Adrenal gland (tissue), 12 donors: ENCODE measurements around the gene HOXA13. TPM values are rescaled to one million over a fixed set of nuclear protein-coding genes. Genes with fewer than 3 reads are reported as not detected.
A peak's percentile ranks its signal among the peaks of the same experiment; 100 is the strongest.

Experiments used
- DNase-seq, 7 donors: peaks; one replicate each; pipeline ENCODE4 v3.0.0-alpha.2; 2019 to 2020
- H3K27ac ChIP-seq, 5 donors: fragments of 200-600 bp; sonication (generic) in 4 of 5; 1 replicate in 3 of 5; 2 replicates in 2 of 5; pipeline versions ENCODE4 v1.5.1 to v1.8.0; 2016 to 2020; ENCODE audit warnings: mild to moderate bottlenecking in 1 of 5
- H3K27me3 ChIP-seq: fragments of 200-600 bp; 2 replicates; pipeline ENCODE4 v1.8.0; 2021
- H3K36me3 ChIP-seq, 2 donors: fragments of 200-600 bp; replicated peaks in 1 of 2; 1 replicate in 1 of 2; 2 replicates in 1 of 2; pipeline versions ENCODE4 v1.5.1 to v1.8.0; 2018 to 2022
- H3K4me1 ChIP-seq, 2 donors: fragments of 200-600 bp; replicated peaks in 1 of 2; 1 replicate in 1 of 2; 2 replicates in 1 of 2; pipeline versions ENCODE4 v1.5.1 to v1.8.0; 2018 to 2021
- H3K4me3 ChIP-seq, 4 donors: fragments of 200-600 bp; sonication (generic) in 3 of 4; one replicate each; pipeline ENCODE4 v1.5.1; 2016 to 2018
- H3K9me3 ChIP-seq, 3 donors: fragments of 200-600 bp; sonication (generic) in 1 of 3; replicated peaks in 1 of 3; 1 replicate in 2 of 3; 2 replicates in 1 of 3; pipeline versions ENCODE4 v1.5.1 to v1.8.0; 2016 to 2021
- CTCF ChIP-seq, 6 experiments: fragments of 450-650 bp in 4 of 6; fragments of 200-600 bp in 2 of 6; sonication (generic) in 1 of 6; IDR thresholded peaks; 1 replicate in 5 of 6; 2 replicates in 1 of 6; pipeline versions ENCODE4 v1.5.1 to v1.8.0; 2016 to 2021; ENCODE audit warnings: antibody characterized with exemption in 6 of 6, mild to moderate bottlenecking in 2 of 6, moderate library complexity in 1 of 6
- POLR2A ChIP-seq, 2 donors: fragments of 450-650 bp; IDR thresholded peaks; one replicate each; pipeline ENCODE4 v1.6.1; 2017; ENCODE audit warnings: antibody characterized with exemption in 2 of 2, mild to moderate bottlenecking in 2 of 2, moderate library complexity in 1 of 2
- WGBS, 4 donors: extraction: QIAGEN DNeasy Blood & Tissue Kit in 2 of 4; methylation state at CpG; one replicate each; pipeline versions ENCODE4 v1.1.5 to v1.1.7; 2013 to 2017; 5-methylcytosine and 5-hydroxymethylcytosine counted together
- intact Hi-C, 2 donors: fragments of 100-400 bp; cut with DNase I; formaldehyde crosslinking; loops; one replicate each; pipeline versions ENCODE4 v1.14.1 to v1.15.0; 2022 to 2023
- polyA plus RNA-seq, 3 donors: library from polyadenylated mRNA; stranded (reverse); fragments of 200-250 nt in 2 of 3; fragments of 350-450 nt in 1 of 3; fragmentation: Illumina TruSeq in 1 of 3; extraction: RNeasy Lipid Tissue Mini Kit (QIAGEN cat#74804) in 1 of 3; gene quantifications; one replicate each; pipeline ENCODE4 v1.2.3, GENCODE V29; 2013 to 2014
- total RNA-seq, 9 donors: library from RNA; depleted of rRNA in 4 of 9; stranded (reverse); fragments of >200 nt in 4 of 9; fragments of 120-200 nt in 1 of 9; fragmentation: NEBNext Ultra II Directional in 1 of 9; extraction: Animal tissue kit (Norgen Biotek cat#: 25700) in 1 of 9; gene quantifications; one replicate each; pipeline versions ENCODE4 v1.1.0 to v1.2.4, GENCODE V29; 2013 to 2023
- donor health status: healthy with polysubstance abuse.
- donor health status: Bipolar disorder and iron deficiency.
- donor health status: DM: yes; HTN: yes; CAD: no.
- donor health status: DM: no; HTN: no; CAD: no.
- donor health status: DM: no; HTN: no; CAD: no.
- donor health status: DM: yes; HTN: yes; CAD: no.

Gene HOXA13
- total and polyA plus RNA-seq, 12 donors: 0.17 to 1.4 (median 0.56) TPM; not detected in 1

GRCh38 chr7:27165089-27165995 is 34.5 kb downstream of the HOXA13 start, which contains the start of gene HOXA9:
Gene HOXA9 (minus strand): TSS chr7:27165537. CDS start chr7:27165457, 80 bp downstream.
- H3K4me3 ChIP-seq: peak within 1 kb of the TSS in 2 of 4 donors; percentile 43 to 60
- peak within 1 kb of the TSS in 4 of 5 donors; percentile 5 to 74 (median 62) for H3K27ac ChIP-seq
- intact Hi-C loops: loop anchor here (10.0 kb wide), 3 partner anchors 791 to 1281 kb away; no protein-coding TSS in a partner anchor
- H3K9me3 ChIP-seq: no peaks in the 10 kb centered on the region
- H3K36me3 ChIP-seq: no peaks in the 10 kb centered on the region
- H3K4me1 ChIP-seq: peaks cover 3 to 21% of the 10 kb centered on the region in 2 donors
- peak; percentile 82 to 92 (median 87) for DNase-seq
- peaks cover 51% of the 10 kb centered on the region for H3K27me3 ChIP-seq
- peak in 1 of 2 donors; percentile 59 for TF ChIP-seq POLR2A (IDR thresholded peaks at IDR 0.05)
- TF ChIP-seq CTCF (IDR thresholded peaks at IDR 0.05): no peak
- 3 to 6% (median 5%) methylated on average over 28 to 82 of the region's 82 CpGs for WGBS, 4 donors

GRCh38 chr7:27164367-27165088 is 35.4 kb downstream of the HOXA13 start:
- peaks cover 4 to 24% of the 10 kb centered on the region in 2 donors for H3K4me1 ChIP-seq

GRCh38 chr7:27164045-27164366 is 35.9 kb downstream of the HOXA13 start:
- H3K4me1 ChIP-seq: peaks cover 4 to 24% of the 10 kb centered on the region in 2 donors
- WGBS, 4 donors: 52 to 61% (median 58%) methylated on average over 12 of the region's 12 CpGs
- no peaks in the 10 kb centered on the region for H3K36me3 ChIP-seq
- intact Hi-C loops: loop anchor here (5.0 to 10.0 kb wide), 4 partner anchors 789 to 1279 kb away; no protein-coding TSS in a partner anchor
- H3K9me3 ChIP-seq: no peaks in the 10 kb centered on the region
- H3K27me3 ChIP-seq: peaks cover 38% of the 10 kb centered on the region
- TF ChIP-seq POLR2A (IDR thresholded peaks at IDR 0.05): no peak
- no peak for TF ChIP-seq CTCF (IDR thresholded peaks at IDR 0.05)
- H3K27ac ChIP-seq: peak overlapping the region in 2 of 5 donors; percentile 74
- DNase-seq: no peak
- H3K4me3 ChIP-seq: peak overlapping the region in 2 of 4 donors; percentile 7 to 60

More at GRCh38 chr7:27164367-27165088, 35.4 kb downstream of the HOXA13 start:
- WGBS, 4 donors: 22 to 40% (median 23%) methylated on average over 23 to 47 of the region's 47 CpGs
- H3K4me3 ChIP-seq: peak overlapping the region in 2 of 4 donors; percentile 43 to 60
- H3K9me3 ChIP-seq: no peaks in the 10 kb centered on the region
- peaks cover 43% of the 10 kb centered on the region for H3K27me3 ChIP-seq
- intact Hi-C loops: loop anchor here (5.0 to 10.0 kb wide), 4 partner anchors 790 to 1280 kb away; no protein-coding TSS in a partner anchor
- peak in 2 of 7 donors; percentile 34 to 48 for DNase-seq
- no peaks in the 10 kb centered on the region for H3K36me3 ChIP-seq
- H3K27ac ChIP-seq: peak overlapping the region in 3 of 5 donors; percentile 5 to 74 (median 74)
- TF ChIP-seq POLR2A (IDR thresholded peaks at IDR 0.05) (no peak), CTCF (IDR thresholded peaks at IDR 0.05) (peak in 2 of 6 experiments; percentile 9 to 22)
